A549 (cell line): ENCODE results near the gene NKX6-2.

Source experiments
- CBX2 ChIP-seq: fragments of 200-600 bp; sonication (generic); IDR thresholded peaks from 2 replicates; pipeline ENCODE4 v1.6.1; 2016; ENCODE audit warnings: low read depth, mild to moderate bottlenecking, borderline replicate concordance
- CHD2 ChIP-seq: fragments of 150-350 bp; IDR thresholded peaks from 2 replicates; pipeline ENCODE4 v1.6.1; 2014; ENCODE audit warnings: low read length; ENCODE audit not compliant: partially characterized antibody
- CTCF ChIP-seq: fragments of >200 bp; sonication (Bioruptor Twin); formaldehyde crosslinking; IDR thresholded peaks from 3 replicates; pipeline ENCODE4 v1.5.1; 2016

GRCh38 chr10:132804287-132804686, 18.3 kb upstream of the NKX6-2 start:
- TF ChIP-seq CTCF (no peak), CHD2 (no peak), CBX2 (no peak)
